ENCODE data around the gene AXIN1. TPM values are rescaled to one million over a fixed set of nuclear protein-coding genes. Genes with fewer than 3 reads are reported as not detected.
"Not testable (repeated sequence)": the region's sequence is repeated elsewhere in the genome, so short reads cannot be mapped to it uniquely, and the experiment has no call there.

Gene AXIN1
- total RNA-seq, 1 donor from 2014 or later, result 28.9 TPM

DNA sequence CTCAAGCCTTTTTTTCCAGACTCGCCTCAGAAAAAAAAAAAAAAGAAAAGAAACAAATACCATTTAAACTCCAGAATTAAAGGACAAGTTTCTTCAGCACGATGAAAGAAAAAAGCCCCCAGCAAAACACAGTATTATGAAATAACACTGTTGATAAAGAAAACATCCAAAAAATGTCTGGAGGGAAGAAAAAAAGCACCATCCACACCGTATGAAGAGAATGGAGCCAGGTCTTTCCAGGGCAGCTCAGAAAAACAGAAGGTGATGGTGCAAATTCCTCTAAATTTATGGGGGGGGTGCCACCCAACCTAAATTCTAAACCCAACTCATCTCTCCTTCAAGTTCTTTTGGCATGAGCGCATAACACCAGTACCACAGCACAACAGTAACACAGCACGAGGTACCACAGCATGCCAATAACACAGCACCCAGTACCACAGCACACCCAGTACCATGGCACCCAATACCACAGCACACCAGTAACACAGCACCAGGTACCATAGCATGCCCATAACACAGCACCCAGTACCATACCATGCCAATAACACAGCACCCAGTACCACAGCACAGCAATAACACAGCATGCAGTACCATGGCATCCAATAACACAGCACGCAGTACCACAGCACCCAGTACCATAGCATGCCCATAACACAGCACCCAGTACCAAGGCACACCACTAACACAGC lies 19.0 kb downstream of the AXIN1 start:
- Histone ChIP-seq H3K4me3 (no peak overlapping the region), H3K4me1 (peaks cover 7% of the 10 kb centered on the region), H3K27ac (no peak overlapping the region), H3K9me3 (no peaks in the 10 kb centered on the region), H3K36me3 (no peaks in the 10 kb centered on the region), H3K27me3 (no peaks in the 10 kb centered on the region)
- ATAC-seq (no peak), DNase-seq (no peak)
- TF ChIP-seq, protein P1, sequence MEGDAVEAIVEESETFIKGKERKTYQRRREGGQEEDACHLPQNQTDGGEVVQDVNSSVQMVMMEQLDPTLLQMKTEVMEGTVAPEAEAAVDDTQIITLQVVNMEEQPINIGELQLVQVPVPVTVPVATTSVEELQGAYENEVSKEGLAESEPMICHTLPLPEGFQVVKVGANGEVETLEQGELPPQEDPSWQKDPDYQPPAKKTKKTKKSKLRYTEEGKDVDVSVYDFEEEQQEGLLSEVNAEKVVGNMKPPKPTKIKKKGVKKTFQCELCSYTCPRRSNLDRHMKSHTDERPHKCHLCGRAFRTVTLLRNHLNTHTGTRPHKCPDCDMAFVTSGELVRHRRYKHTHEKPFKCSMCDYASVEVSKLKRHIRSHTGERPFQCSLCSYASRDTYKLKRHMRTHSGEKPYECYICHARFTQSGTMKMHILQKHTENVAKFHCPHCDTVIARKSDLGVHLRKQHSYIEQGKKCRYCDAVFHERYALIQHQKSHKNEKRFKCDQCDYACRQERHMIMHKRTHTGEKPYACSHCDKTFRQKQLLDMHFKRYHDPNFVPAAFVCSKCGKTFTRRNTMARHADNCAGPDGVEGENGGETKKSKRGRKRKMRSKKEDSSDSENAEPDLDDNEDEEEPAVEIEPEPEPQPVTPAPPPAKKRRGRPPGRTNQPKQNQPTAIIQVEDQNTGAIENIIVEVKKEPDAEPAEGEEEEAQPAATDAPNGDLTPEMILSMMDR (IDR thresholded peaks at IDR 0.05), result no peak
- intact Hi-C loops (cut with DNase I), result no loop called here

DNA sequence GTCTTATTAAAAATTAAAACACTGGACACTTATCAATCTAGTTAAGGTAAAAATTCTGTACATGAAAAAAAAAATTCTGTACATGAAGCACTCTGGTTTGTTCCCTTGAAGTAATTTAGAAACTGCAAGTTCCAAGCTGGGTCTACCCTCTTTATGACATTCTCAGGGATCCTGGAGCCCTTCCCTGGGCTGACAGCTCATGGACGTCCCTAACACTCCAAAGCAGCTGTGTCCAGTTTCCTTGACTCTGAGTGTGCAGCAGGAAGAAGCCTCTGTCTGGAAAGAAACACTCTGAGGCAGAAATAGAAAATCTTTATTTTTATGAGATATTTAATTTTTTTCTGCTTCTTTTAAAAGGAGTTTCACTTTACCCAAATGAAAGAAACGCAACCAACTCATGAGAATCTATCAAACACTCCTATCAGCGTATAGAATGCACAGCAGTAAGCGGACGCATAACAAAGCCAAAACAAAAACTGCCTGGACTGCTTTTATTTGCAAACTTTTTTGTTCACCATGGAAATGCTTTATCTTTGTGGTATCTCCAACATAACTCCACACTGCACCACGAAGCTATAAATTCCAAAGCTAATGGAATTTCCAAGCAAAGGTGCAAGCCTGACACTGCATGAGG lies 21.2 kb downstream of the AXIN1 start:
- H3K4me1 ChIP-seq, result peaks cover 30% of the 10 kb centered on the region
- H3K27me3 ChIP-seq; ATAC-seq; H3K36me3 ChIP-seq; H3K9me3 ChIP-seq; intact Hi-C loops (cut with DNase I); H3K4me3 ChIP-seq; DNase-seq: not testable (repeated sequence)
- H3K27ac ChIP-seq, result peak overlapping the region; percentile 47

DNA sequence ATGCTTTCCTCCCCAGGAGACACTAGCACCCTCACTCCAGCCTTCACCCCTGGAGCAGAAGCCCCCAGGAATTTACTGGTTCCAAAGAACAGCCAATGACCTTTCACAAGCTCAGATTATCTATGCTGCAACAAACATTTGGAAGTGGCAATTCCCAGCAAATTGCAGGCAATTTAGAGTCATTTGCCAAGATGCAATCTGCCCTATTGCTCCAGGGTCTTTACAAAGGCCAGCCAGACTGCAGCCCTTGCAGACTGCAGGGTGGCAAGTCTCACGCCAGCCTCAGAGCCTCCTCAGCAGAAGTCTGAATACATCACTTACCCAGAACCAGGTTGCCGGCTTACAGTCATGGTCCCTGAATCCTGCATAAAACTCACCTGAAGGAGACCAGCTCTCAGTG lies 21.8 kb downstream of the AXIN1 start:
- ATAC-seq (no peak), DNase-seq (no peak)
- H3K36me3 ChIP-seq, result no peaks in the 10 kb centered on the region
- intact Hi-C loops (cut with DNase I), result no loop called here
- no peaks in the 10 kb centered on the region for H3K27me3 ChIP-seq
- H3K4me1 ChIP-seq, result peaks cover 35% of the 10 kb centered on the region
- H3K9me3 ChIP-seq, result no peaks in the 10 kb centered on the region
- H3K27ac ChIP-seq, result no peak overlapping the region
- no peak overlapping the region for H3K4me3 ChIP-seq
- TF ChIP-seq, protein P1 (IDR thresholded peaks at IDR 0.05), result no peak

DNA sequence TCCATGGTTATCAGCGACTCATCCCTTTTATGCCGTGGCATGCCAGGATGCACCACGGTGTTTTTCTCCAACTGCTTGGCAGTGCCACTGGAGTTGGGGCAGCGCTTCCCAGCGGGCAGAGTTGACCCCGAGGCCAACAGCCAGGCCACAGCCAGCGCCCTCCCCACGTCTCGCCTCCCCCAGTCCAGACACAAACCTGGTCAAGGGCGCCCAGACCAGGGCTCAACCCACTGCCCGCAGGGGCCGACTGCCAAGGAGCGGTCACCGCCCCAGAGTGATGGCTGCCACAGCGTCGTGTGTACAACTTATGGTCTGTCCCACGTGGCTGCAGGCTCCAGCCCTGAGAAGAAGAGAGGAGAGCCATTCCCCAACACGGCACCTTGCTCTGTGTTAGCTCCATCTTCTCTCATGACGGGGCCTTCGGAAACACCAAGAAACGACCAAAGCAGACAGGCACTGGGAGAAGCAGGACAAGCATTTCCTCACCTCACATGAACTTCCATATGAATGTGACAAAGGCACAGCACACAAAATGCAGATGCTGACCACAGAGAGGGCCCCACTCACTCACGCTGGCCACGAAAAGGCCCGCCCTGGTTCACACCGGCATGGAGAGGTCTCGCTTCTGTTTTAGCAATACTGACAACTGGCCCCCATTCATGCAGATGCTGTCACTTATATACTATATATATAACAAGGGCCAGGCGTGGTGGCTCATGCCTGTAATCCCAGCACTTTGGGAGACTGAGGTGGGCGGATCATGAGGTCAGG lies 27.0 kb downstream of the AXIN1 start:
- ATAC-seq (no peak), DNase-seq (no peak)
- Histone ChIP-seq H3K4me1 (peaks cover 44% of the 10 kb centered on the region), H3K27ac (peak overlapping the region; percentile 88), H3K36me3 (no peaks in the 10 kb centered on the region), H3K9me3 (no peaks in the 10 kb centered on the region), H3K4me3 (peak overlapping the region; percentile 8), H3K27me3 (no peaks in the 10 kb centered on the region)
- TF ChIP-seq, protein P1 (IDR thresholded peaks at IDR 0.05), result no peak
- intact Hi-C loops (cut with DNase I), result no loop called here

DNA sequence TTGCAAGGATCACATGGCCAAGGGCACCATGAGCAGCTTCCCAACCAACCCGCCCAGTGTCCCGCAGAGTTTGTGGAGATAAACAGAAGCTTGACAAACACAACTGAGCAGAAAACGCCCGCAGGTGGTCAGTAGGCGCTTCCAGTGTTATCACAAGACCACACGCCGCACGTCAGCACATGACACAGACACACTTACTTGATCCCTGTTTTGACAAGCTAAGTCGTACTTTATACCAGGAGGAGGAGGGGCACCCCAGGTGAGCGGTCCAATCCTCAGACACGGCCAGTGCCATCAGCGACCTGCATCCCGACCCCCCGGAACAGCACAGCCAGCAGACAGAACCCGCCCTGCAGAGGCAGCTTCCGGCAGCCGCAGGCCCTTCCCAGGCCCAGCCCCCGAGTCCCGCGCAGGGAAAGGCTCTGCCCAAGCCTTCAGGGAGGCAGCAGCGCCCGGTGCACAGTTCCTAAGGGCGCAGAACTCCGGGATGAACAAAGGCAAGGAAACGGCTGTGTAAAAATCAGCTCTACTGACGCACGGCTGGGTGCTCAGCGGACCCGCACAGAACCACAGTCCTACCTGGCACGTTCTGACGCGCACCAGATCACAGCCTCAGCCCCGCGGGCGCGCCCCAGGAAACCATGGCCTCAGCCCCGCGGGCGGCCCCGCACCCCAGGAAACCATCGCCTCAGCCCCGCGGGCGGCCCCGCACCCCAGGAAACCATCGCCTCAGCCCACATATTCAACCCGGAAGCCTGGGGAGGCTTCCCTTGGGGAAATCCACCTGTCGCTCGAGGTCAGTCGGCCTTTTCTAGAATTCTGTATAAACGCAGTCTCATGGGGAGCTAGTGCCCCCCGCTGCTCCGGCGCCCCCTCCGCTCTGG lies 27.8 kb downstream of the AXIN1 start:
- H3K27ac ChIP-seq, result no peak overlapping the region
- TF ChIP-seq, protein P1 (IDR thresholded peaks at IDR 0.05), result no peak
- H3K27me3 ChIP-seq, result no peaks in the 10 kb centered on the region
- H3K4me3 ChIP-seq, result peak overlapping the region; percentile 8
- no peaks in the 10 kb centered on the region for H3K36me3 ChIP-seq
- DNase-seq, result no peak
- intact Hi-C loops (cut with DNase I), result no loop called here
- no peaks in the 10 kb centered on the region for H3K9me3 ChIP-seq
- H3K4me1 ChIP-seq, result peaks cover 43% of the 10 kb centered on the region
- no peak for ATAC-seq

Data from upper lobe of right lung (tissue), 1 donor.